Ammon's horn (tissue), 1 donor: ENCODE results near the gene ZSCAN5B.
"Not testable (repeated sequence)": the region's sequence is repeated elsewhere in the genome, so short reads cannot be mapped to it uniquely, and the experiment has no call there.

ENCODE experiments used
- DNase-seq: peaks from one replicate; pipeline ENCODE4 v3.0.0-alpha.2; 2016; ENCODE audit warnings: low spot score

ZSCAN5B gene

GRCh38 chr19:56176310-56176709 is 21.3 kb downstream of the ZSCAN5B start:
- DNase-seq = not testable (repeated sequence)

GRCh38 chr19:56175861-56176307 is 21.7 kb downstream of the ZSCAN5B start, which contains the start of gene GALP:
GALP (plus strand) TSS chr19:56176008; CDS start chr19:56177109, 1,101 bp downstream.
- not testable (repeated sequence) for DNase-seq

GRCh38 chr19:56174550-56174949 is 23.0 kb downstream of the ZSCAN5B start:
- DNase-seq = no peak

- DNase-seq = no peak
These were observed 23.5 kb downstream of the ZSCAN5B start for GRCh38 chr19:56174086-56174485.

- no peak for DNase-seq
These were observed 27.3 kb downstream of the ZSCAN5B start for GRCh38 chr19:56170261-56170660.

GRCh38 chr19:56167064-56167578 is 30.5 kb downstream of the ZSCAN5B start:
- DNase-seq = no peak

- no peak for DNase-seq
These were observed 34.5 kb downstream of the ZSCAN5B start for GRCh38 chr19:56163097-56163496.

- no peak for DNase-seq
These were observed 35.3 kb downstream of the ZSCAN5B start for GRCh38 chr19:56162258-56162657.

GRCh38 chr19:56161534-56161933 is 36.0 kb downstream of the ZSCAN5B start:
- no peak for DNase-seq

- DNase-seq = no peak
These were observed 37.8 kb downstream of the ZSCAN5B start for GRCh38 chr19:56159622-56160271.

GRCh38 chr19:56159009-56159559 is 38.5 kb downstream of the ZSCAN5B start:
- DNase-seq = no peak

- no peak for DNase-seq
These were observed 39.3 kb downstream of the ZSCAN5B start for GRCh38 chr19:56158170-56158757.

GRCh38 chr19:56156768-56157167 is 40.8 kb downstream of the ZSCAN5B start:
- no peak for DNase-seq

- no peak for DNase-seq
These were observed 42.4 kb downstream of the ZSCAN5B start for GRCh38 chr19:56155124-56155687.

- no peak for DNase-seq
These were observed 44.1 kb downstream of the ZSCAN5B start for GRCh38 chr19:56153507-56153906.

- DNase-seq = no peak
These were observed 44.9 kb downstream of the ZSCAN5B start for GRCh38 chr19:56152644-56153043.

GRCh38 chr19:56150358-56150757 is 47.2 kb downstream of the ZSCAN5B start:
- DNase-seq = no peak

GRCh38 chr19:56149656-56150038 is 47.9 kb downstream of the ZSCAN5B start:
- no peak for DNase-seq

- not testable (repeated sequence) for DNase-seq
These were observed 48.5 kb downstream of the ZSCAN5B start for GRCh38 chr19:56148955-56149655.

- DNase-seq = no peak
These were observed 49.5 kb downstream of the ZSCAN5B start for GRCh38 chr19:56148096-56148495.

- DNase-seq = no peak
These were observed 50.3 kb downstream of the ZSCAN5B start for GRCh38 chr19:56147307-56147706.

- DNase-seq = no peak
These were observed 50.7 kb downstream of the ZSCAN5B start for GRCh38 chr19:56146904-56147303.
